ENCODE data around the gene ONECUT1.
A peak's percentile ranks its signal among the peaks of the same experiment; 100 is the strongest.
"Not testable (repeated sequence)": the region's sequence is repeated elsewhere in the genome, so short reads cannot be mapped to it uniquely, and the experiment has no call there.

Gene ONECUT1

GRCh38 chr15:52790169-52790708 is at the start of gene ONECUT1:
TSS of gene ONECUT1 (minus strand) at chr15:52790336. CDS start at chr15:52789884, 452 bp downstream.
- TF ChIP-seq, protein P1, sequence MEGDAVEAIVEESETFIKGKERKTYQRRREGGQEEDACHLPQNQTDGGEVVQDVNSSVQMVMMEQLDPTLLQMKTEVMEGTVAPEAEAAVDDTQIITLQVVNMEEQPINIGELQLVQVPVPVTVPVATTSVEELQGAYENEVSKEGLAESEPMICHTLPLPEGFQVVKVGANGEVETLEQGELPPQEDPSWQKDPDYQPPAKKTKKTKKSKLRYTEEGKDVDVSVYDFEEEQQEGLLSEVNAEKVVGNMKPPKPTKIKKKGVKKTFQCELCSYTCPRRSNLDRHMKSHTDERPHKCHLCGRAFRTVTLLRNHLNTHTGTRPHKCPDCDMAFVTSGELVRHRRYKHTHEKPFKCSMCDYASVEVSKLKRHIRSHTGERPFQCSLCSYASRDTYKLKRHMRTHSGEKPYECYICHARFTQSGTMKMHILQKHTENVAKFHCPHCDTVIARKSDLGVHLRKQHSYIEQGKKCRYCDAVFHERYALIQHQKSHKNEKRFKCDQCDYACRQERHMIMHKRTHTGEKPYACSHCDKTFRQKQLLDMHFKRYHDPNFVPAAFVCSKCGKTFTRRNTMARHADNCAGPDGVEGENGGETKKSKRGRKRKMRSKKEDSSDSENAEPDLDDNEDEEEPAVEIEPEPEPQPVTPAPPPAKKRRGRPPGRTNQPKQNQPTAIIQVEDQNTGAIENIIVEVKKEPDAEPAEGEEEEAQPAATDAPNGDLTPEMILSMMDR (conservative IDR thresholded peaks at IDR 0.05; ENCODE audit: low read depth, low read length) = no peak
- no peak within 1 kb of the TSS for H3K27ac ChIP-seq

GRCh38 chr15:52834379-52834778 is 44.2 kb upstream of the ONECUT1 start:
- TF ChIP-seq, protein P1 (conservative IDR thresholded peaks at IDR 0.05; ENCODE audit: low read depth, low read length) = no peak
- Histone ChIP-seq H2AFZ (ENCODE audit: low read depth) (no peak overlapping the region), H3K4me1 (ENCODE audit: low read depth, poor library complexity, severe bottlenecking) (no peaks in the 10 kb centered on the region), H3K79me2 (ENCODE audit: insufficient read depth, low read depth) (no peaks in the 10 kb centered on the region), H3K9ac (no peak overlapping the region), H3K4me3 (IDR thresholded peaks at IDR 0.05; ENCODE audit: insufficient read depth, low read depth, low read length) (no peak overlapping the region), H3K4me2 (no peak overlapping the region), H3K27ac (no peak overlapping the region), H4K20me1 (ENCODE audit: insufficient read depth) (no peaks in the 10 kb centered on the region), H3K27me3 (ENCODE audit: insufficient read depth, low read depth) (no peaks in the 10 kb centered on the region), H3K36me3 (ENCODE audit: insufficient read depth) (no peaks in the 10 kb centered on the region)

More at GRCh38 chr15:52790169-52790708, at the start of gene ONECUT1:
- Histone ChIP-seq H3K4me1 (ENCODE audit: low read depth, poor library complexity, severe bottlenecking) (no peaks in the 10 kb centered on the region), H3K4me3 (IDR thresholded peaks at IDR 0.05; ENCODE audit: insufficient read depth, low read depth, low read length) (no peak within 1 kb of the TSS), H3K36me3 (ENCODE audit: insufficient read depth) (no peaks in the 10 kb centered on the region), H3K9ac (no peak within 1 kb of the TSS; the same call in 1 of the 2 replicates), H2AFZ (ENCODE audit: low read depth) (peak within 1 kb of the TSS; percentile 95), H4K20me1 (ENCODE audit: insufficient read depth) (no peaks in the 10 kb centered on the region), H3K4me2 (peak within 1 kb of the TSS; percentile 54), H3K27me3 (ENCODE audit: insufficient read depth, low read depth) (peaks cover 5% of the 10 kb centered on the region; the same call in 1 of the 2 replicates), H3K79me2 (ENCODE audit: insufficient read depth, low read depth) (no peaks in the 10 kb centered on the region)

GRCh38 chr15:52824169-52824942 is 34.2 kb upstream of the ONECUT1 start:
- not testable (repeated sequence) for H3K36me3 ChIP-seq (ENCODE audit: insufficient read depth); H4K20me1 ChIP-seq (ENCODE audit: insufficient read depth); H3K4me2 ChIP-seq; H3K79me2 ChIP-seq (ENCODE audit: insufficient read depth, low read depth); H3K9ac ChIP-seq; H3K4me3 ChIP-seq (IDR thresholded peaks at IDR 0.05; ENCODE audit: insufficient read depth, low read depth, low read length); H3K4me1 ChIP-seq (ENCODE audit: low read depth, poor library complexity, severe bottlenecking); H3K27me3 ChIP-seq (ENCODE audit: insufficient read depth, low read depth); H3K27ac ChIP-seq; H2AFZ ChIP-seq (ENCODE audit: low read depth)

DNA sequence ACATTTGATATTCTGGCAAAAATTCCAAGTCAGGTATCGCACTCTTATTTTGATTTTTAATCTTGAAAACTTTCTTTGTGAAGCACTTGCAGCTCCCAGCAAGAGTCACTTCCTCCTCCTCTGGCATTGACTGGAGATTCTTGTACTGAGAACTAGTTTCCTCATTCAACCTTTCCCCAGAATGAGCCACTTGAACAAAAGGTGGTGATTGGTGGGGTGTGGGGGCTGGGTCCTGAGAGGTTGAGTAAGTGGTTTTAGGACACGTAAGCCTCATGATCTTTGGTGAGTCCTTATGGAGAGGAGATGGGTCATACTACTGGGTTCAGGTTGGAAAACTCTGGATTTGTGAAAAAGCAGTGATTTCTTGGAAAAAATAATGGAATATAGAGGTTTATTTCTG is 32.3 kb upstream of the ONECUT1 start:
- H2AFZ ChIP-seq (ENCODE audit: low read depth) = no peak overlapping the region
- H3K79me2 ChIP-seq (ENCODE audit: insufficient read depth, low read depth) = no peaks in the 10 kb centered on the region
- H4K20me1 ChIP-seq (ENCODE audit: insufficient read depth) = no peaks in the 10 kb centered on the region
- no peak overlapping the region for H3K9ac ChIP-seq
- H3K4me1 ChIP-seq (ENCODE audit: low read depth, poor library complexity, severe bottlenecking) = no peaks in the 10 kb centered on the region
- no peak overlapping the region for H3K27ac ChIP-seq
- no peak overlapping the region for H3K4me2 ChIP-seq
- no peaks in the 10 kb centered on the region for H3K36me3 ChIP-seq (ENCODE audit: insufficient read depth)
- no peaks in the 10 kb centered on the region for H3K27me3 ChIP-seq (ENCODE audit: insufficient read depth, low read depth)
- no peak overlapping the region for H3K4me3 ChIP-seq (IDR thresholded peaks at IDR 0.05; ENCODE audit: insufficient read depth, low read depth, low read length)
- TF ChIP-seq, protein P1 (conservative IDR thresholded peaks at IDR 0.05; ENCODE audit: low read depth, low read length) = no peak

- Histone ChIP-seq H2AFZ (ENCODE audit: low read depth) (no peak overlapping the region), H3K4me3 (IDR thresholded peaks at IDR 0.05; ENCODE audit: insufficient read depth, low read depth, low read length) (no peak overlapping the region), H3K79me2 (ENCODE audit: insufficient read depth, low read depth) (no peaks in the 10 kb centered on the region), H3K27me3 (ENCODE audit: insufficient read depth, low read depth) (no peaks in the 10 kb centered on the region), H4K20me1 (ENCODE audit: insufficient read depth) (no peaks in the 10 kb centered on the region), H3K4me1 (ENCODE audit: low read depth, poor library complexity, severe bottlenecking) (no peaks in the 10 kb centered on the region), H3K36me3 (ENCODE audit: insufficient read depth) (no peaks in the 10 kb centered on the region), H3K27ac (no peak overlapping the region), H3K9ac (no peak overlapping the region), H3K4me2 (no peak overlapping the region)
- TF ChIP-seq, protein P1 (conservative IDR thresholded peaks at IDR 0.05; ENCODE audit: low read depth, low read length) = no peak
These were observed 29.1 kb upstream of the ONECUT1 start for GRCh38 chr15:52819253-52819652.

DNA sequence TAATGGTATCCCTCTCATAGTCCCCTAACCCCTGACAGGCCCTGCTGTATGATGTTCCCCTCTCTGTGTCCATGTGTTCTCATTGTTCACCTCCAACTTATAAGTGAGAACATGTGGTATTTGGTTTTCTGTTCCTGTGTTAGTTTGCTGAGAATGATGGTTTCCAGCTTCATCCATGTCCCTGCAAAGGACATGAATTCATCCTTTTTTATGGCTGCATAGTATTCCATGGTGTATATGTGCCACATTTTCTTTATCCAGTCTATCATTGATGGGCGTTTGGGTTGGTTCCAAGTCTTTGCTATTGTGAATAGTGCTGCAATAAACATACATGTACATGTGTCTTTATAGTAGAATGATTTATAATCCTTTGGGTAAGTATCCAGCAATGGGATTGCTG is 25.8 kb upstream of the ONECUT1 start:
- not testable (repeated sequence) for H3K4me2 ChIP-seq; H4K20me1 ChIP-seq (ENCODE audit: insufficient read depth); H3K27me3 ChIP-seq (ENCODE audit: insufficient read depth, low read depth); H3K27ac ChIP-seq; H3K4me3 ChIP-seq (IDR thresholded peaks at IDR 0.05; ENCODE audit: insufficient read depth, low read depth, low read length); H3K9ac ChIP-seq; H3K4me1 ChIP-seq (ENCODE audit: low read depth, poor library complexity, severe bottlenecking); H3K79me2 ChIP-seq (ENCODE audit: insufficient read depth, low read depth); H3K36me3 ChIP-seq (ENCODE audit: insufficient read depth); H2AFZ ChIP-seq (ENCODE audit: low read depth)

Data from KMS-11 (cell line).